ENCODE data around the gene RNF14. TPM values are rescaled to one million over a fixed set of nuclear protein-coding genes. Genes with fewer than 3 reads are reported as not detected.
A peak's percentile ranks its signal among the peaks of the same experiment; 100 is the strongest.

The RNF14 gene
- total RNA-seq, 4 donors from 2014 or later: 33.8 to 53.5 (median 45.7) TPM

GRCh38 chr5:141942185-141942857, 26.6 kb upstream of the RNF14 start:
- Histone ChIP-seq H3K27ac (no peak overlapping the region), H3K36me3 (peaks cover 32% of the 10 kb centered on the region), H3K9me3 (no peaks in the 10 kb centered on the region), H3K4me1 (peaks cover 55% of the 10 kb centered on the region), H3K27me3 (no peaks in the 10 kb centered on the region), H3K4me3 (no peak overlapping the region)
- no peak for DNase-seq (ENCODE audit: low spot score in 2 of 2)
- WGBS: 52% methylated on average over 9 of the region's 9 CpGs
- TF ChIP-seq EP300 (IDR thresholded peaks at IDR 0.05) (no peak), POLR2A (IDR thresholded peaks at IDR 0.05) (no peak), POLR2AphosphoS5 (IDR thresholded peaks at IDR 0.05) (no peak), CTCF (IDR thresholded peaks at IDR 0.05) (no peak)

- Histone ChIP-seq H3K9me3 (no peaks in the 10 kb centered on the region), H3K4me1 (peaks cover 55% of the 10 kb centered on the region), H3K27ac (no peak overlapping the region), H3K36me3 (peaks cover 15% of the 10 kb centered on the region), H3K27me3 (no peaks in the 10 kb centered on the region), H3K4me3 (no peak overlapping the region)
- DNase-seq (ENCODE audit: low spot score in 2 of 2): no peak
- TF ChIP-seq POLR2A (IDR thresholded peaks at IDR 0.05) (no peak), CTCF (IDR thresholded peaks at IDR 0.05) (no peak), EP300 (IDR thresholded peaks at IDR 0.05) (no peak), POLR2AphosphoS5 (IDR thresholded peaks at IDR 0.05) (no peak)
- 50% methylated on average over 9 of the region's 9 CpGs for WGBS
Measured at GRCh38 chr5:141944076-141944475, 24.8 kb upstream of the RNF14 start.

GRCh38 chr5:141945511-141946051, 23.3 kb upstream of the RNF14 start:
- H3K9me3 ChIP-seq: no peaks in the 10 kb centered on the region
- TF ChIP-seq POLR2A (IDR thresholded peaks at IDR 0.05): no peak
- no peak for TF ChIP-seq POLR2AphosphoS5 (IDR thresholded peaks at IDR 0.05)
- no peak for TF ChIP-seq EP300 (IDR thresholded peaks at IDR 0.05)
- TF ChIP-seq CTCF (IDR thresholded peaks at IDR 0.05): no peak
- peak overlapping the region; percentile 18 for H3K27ac ChIP-seq
- peaks cover 52% of the 10 kb centered on the region for H3K4me1 ChIP-seq
- no peak for DNase-seq (ENCODE audit: low spot score in 2 of 2)
- no peaks in the 10 kb centered on the region for H3K27me3 ChIP-seq
- 36% methylated on average over 13 of the region's 25 CpGs for WGBS
- peaks cover 1% of the 10 kb centered on the region for H3K36me3 ChIP-seq
- H3K4me3 ChIP-seq: no peak overlapping the region

- H3K4me1 ChIP-seq: peaks cover 34% of the 10 kb centered on the region
- H3K27ac ChIP-seq: no peak overlapping the region
Measured at GRCh38 chr5:141947316-141947715, 21.6 kb upstream of the RNF14 start.

More at GRCh38 chr5:141947316-141947715, 21.6 kb upstream of the RNF14 start:
- no peaks in the 10 kb centered on the region for H3K27me3 ChIP-seq
- H3K4me3 ChIP-seq: no peak overlapping the region
- H3K36me3 ChIP-seq: no peaks in the 10 kb centered on the region
- H3K9me3 ChIP-seq: no peaks in the 10 kb centered on the region
- no peak for DNase-seq (ENCODE audit: low spot score in 2 of 2)
- TF ChIP-seq EP300 (IDR thresholded peaks at IDR 0.05) (no peak), POLR2A (IDR thresholded peaks at IDR 0.05) (no peak), CTCF (IDR thresholded peaks at IDR 0.05) (no peak), POLR2AphosphoS5 (IDR thresholded peaks at IDR 0.05) (no peak)
- 88% methylated on average over 4 of the region's 4 CpGs for WGBS
